Right lung (tissue), 5 donors: Measurements from ENCODE around the gene LPO. TPM values are rescaled to one million over a fixed set of nuclear protein-coding genes. Genes with fewer than 3 reads are reported as not detected.

Source experiments
- DNase-seq, 2 donors: peaks; one replicate each; pipeline ENCODE4 v3.0.0-alpha.2; 2013
- polyA plus RNA-seq, 5 donors: library from polyadenylated mRNA; unstranded; fragments of 120-200 nt; gene quantifications; one replicate each; pipeline versions ENCODE4 v1.2.1 to v1.2.3, GENCODE V29; 2013; ENCODE audit warnings: inconsistent platforms in 1 of 5, low replicate concordance in 1 of 5; ENCODE audit not compliant: insufficient read length in 5 of 5, insufficient read depth in 1 of 5

LPO gene
- polyA plus RNA-seq, 5 donors: 0.05 to 0.29 (median 0.12) TPM

DNA sequence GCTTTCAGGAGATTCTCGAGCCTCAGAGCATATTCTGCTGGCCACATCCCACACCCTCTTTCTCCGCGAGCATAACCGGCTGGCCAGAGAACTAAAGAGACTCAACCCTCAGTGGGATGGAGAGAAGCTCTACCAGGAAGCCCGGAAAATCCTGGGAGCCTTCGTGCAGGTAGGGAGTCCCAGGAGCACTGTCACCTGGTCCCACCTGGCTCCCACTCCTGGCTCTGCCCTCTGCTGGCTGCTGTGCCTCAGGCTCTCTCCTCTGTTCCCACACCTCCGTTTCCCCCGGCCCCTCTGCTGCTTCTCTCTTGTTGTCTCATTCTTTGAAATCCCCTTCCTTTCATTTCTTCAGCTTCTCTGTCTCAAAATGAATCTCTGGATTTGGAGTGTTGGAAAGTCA lies 16.4 kb downstream of the LPO start:
- DNase-seq: no peak

DNA sequence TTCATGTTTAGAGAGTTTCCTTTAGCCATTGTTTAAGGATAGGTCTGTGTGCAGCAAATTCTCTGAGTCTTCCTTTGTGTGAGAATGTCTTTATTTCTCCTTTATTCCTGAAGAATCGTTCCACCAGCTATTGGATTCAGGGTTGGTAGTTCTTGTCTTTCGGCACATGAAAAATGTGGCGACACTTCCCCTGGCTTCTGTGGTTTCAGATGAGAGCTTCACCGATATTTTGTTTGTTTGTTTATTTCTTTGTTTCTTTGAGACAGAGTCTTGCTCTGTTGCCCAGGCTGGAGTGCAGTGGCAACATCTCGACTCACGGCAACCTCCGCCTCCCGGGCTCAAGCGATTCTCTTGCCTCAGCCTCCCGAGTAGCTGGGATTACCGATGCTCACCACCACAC lies 23.8 kb downstream of the LPO start:
- DNase-seq: no peak

DNA sequence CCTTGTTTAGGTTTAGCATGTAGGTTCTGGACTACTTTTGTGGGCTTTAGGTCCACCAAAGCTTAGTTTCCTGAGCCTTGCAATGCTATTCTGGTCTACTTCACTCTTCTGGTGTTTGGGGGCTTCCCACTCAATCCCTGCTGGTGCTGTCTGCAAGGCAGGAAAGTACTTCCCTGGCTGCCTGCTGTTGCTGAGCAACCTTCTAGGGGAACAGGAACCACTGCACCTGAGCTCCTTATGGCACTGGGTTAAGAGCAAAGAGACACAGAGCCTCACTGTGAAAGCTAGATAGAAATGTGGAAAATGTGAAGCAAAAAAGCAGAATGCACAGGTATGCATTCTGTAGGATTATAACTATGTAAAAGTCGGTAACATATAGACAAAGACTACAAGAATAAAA lies 25.4 kb downstream of the LPO start:
- DNase-seq: no peak

DNA sequence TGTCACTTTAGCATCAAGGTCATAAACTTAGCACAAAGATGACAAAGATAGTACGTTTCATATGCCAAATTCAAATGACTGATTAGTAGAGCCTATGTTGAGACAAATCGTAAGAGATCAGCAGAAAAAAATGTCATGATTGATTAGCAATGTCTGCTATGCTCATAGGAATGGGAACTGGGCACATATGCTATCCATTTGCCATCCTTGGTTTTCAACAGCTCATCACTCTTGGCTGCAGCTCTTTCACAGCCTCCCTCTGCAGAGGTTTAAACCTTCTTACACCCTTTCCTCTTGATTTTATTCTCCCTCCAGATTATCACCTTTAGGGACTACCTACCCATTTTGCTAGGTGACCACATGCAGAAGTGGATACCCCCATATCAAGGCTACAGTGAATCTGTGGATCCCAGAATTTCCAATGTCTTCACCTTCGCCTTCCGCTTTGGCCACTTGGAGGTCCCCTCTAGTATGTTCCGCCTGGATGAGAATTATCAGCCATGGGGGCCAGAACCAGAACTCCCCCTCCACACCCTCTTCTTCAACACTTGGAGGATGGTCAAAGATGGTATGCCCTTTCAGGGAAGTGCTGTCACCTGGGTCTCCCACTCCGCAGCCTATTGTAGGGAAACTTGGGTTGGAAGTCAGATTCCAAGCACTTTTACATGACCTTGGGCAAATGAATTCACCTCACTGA lies 26.2 kb downstream of the LPO start:
- no peak for DNase-seq

DNA sequence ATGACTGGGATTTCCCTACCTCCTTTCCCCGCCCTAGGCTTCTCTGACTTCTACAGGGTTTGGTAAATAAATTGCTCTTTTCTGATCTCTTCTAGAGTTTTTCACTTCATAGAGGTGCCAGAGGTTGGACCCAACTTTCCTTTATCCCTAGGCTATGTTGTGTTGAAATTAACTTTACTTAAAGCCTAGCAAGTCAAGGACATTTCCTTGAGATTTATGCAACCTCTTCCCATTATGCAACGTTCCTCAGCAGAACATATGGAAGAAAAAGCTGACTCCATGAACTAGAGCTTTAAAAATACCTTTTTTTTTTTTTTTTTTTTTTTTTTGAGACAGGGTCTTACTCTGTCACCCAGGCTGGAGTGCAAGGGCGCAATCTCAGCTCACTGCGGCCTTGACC lies 26.9 kb downstream of the LPO start:
- DNase-seq: no peak

DNA sequence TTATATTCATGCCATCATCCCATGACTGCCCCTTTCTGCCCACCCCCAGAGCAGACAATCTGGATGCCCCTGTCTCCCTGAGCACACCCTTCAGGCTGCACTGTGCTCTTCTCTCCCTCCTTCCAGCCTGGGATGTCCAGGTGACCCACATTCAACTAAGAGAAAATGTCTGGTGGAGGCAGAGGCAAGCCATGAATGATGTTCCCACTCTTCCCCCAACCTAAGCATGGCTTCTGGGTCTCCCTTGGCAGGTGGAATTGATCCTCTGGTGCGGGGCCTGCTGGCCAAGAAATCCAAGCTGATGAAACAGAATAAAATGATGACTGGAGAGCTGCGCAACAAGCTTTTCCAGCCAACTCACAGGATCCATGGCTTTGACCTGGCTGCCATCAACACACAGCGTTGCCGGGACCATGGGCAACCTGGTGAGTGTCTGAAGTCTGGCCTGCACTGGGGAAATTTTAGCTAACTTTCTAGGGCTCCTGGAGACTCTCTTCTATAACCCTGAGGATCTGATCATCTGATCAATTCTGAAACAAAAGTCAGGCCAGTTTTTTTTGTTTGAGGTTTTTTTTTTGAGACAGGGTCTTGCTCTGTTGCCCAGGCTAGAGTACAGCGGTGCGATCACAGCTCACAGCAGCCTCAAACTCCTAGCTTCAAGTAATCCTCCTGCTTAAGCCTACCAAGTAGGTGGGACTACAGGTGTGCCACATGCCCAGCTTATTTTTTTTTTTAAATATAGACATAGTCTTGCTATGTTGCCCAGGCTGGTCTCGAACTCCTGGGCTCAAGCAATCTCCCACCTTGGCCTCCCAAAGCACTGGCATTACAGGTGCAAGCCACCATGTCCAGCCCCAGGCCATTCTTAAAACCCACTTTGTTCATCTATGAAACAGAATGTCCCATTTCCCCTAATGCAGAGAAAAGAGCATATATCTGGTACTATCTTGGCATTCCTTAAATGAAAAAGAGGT lies 27.8 kb downstream of the LPO start:
- DNase-seq: no peak

DNA sequence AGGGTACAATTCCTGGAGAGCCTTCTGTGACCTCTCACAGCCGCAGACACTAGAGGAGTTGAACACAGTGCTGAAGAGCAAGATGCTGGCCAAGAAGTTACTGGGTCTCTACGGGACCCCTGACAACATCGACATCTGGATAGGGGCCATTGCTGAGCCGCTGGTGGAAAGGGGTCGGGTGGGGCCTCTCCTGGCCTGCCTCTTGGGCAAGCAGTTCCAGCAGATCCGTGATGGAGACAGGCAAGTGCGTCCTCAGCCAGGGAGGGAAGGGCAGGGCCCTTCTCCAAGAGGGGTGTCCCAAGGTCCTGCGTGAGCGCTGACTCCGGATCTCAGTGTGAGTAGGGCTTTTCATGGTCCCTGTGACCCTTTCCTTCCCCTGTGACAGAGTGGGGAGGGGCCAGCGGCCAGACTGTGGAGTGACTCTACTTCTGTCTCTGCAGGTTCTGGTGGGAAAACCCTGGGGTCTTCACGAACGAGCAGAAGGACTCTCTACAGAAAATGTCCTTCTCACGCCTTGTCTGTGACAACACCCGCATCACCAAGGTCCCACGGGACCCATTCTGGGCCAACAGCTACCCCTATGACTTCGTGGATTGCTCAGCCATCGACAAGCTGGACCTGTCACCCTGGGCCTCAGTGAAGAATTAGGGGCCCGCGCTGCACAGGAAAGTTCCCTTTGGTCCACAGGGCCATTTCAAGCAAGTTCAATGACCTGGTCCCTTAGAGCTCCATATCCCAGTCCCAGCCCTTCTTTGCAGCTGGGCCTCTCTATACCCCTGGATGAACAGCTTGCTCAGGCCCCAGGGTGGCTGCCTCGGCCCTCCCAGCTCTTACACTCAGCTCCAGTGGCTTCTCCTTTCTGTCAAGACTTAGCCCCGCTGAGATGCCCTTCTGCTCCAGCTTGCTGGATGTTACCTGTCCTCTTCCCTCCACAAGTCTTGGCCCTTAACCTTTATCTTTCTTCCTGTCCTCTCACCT lies 29.3 kb downstream of the LPO start:
- DNase-seq: no peak

DNA sequence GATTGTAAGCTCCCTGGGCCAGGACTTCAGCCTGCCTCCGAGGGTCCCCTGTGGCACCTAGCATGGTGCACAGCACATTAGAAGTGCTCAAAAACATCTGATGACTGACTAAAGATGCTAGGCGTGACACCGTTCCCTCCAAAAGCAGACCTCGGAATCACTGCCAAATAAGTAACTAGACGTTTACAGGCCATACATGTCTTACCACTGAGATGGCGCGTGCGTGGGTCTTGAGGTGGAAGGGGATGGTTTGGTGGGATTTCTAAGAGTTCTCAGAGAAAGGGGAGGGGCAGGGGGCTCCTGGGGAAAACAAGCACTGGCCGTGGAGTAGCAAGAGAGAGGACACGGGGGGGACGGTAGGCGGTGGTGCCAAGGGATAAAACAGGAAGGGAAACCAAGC lies 29.9 kb downstream of the LPO start:
- no peak for DNase-seq

DNA sequence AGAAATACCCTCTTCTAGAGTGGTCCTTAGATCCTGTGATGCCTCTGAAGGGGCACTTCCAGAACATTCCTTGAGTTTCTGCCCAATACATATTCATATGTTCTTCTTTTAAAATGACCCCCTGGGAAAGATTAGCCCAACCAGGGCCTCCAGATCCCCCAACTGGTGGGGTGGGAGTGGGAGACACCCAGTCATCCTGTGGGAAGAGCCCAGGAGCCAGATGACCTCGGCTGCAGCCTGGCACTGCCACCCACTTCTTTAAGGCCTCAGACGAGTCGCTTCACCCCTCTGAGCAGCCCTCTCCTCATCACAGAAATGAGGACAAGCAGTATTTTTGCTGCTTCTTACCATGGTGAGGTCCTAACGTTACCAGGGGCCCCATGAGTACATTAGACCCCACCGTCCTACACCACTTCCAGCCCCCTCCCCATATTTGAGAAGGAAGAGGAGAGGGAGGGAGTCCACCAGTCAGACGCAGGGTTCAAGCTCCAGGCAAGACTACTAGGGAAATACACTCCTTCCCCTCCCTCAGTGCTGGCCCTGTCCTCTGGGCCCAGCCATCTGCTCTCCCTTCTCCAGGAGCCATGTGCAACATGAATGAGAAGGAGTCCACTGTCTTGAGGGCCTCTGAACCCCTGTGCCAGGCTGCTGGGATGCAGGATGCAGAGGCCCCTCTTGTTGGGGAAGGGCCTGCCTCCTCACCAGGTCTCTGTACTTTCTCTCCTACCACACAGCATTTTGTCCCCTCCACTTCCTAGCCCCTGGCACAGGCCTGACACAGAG lies 30.6 kb downstream of the LPO start:
- no peak for DNase-seq

DNA sequence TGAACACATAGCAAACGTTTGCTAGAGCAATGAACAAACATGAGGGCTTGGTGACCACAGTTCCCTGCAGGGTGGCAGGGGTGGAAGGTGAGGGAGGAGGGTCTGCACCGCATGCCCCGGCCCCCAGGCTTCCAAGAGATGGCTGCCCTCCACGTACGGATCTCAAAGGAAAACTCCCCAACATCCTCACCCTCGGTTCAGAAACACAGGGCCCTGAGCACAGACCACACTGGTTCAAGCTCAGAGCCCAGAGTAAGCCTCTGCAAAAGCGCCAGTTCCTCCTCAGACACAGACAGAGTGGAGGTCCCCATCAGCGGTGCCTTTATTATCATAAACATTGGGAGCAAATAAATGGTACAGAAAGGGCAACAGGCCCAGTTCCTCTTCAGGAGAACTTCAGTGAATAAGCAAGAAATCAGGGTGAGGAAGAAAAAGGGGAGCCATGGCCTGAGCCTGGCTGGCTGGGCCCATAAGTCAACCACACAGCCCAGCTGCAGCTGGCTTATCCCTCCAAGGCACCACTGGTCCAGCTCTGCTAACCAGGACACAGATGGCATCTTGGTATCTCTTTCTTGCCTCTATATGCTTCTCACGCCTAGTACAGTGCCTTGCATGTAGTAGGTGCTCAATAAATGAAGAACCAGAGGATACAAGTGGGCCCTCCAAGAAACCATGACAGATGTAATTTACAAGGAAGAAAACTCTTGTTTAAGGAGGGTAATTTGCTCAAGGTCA lies 31.3 kb downstream of the LPO start:
- no peak for DNase-seq

DNA sequence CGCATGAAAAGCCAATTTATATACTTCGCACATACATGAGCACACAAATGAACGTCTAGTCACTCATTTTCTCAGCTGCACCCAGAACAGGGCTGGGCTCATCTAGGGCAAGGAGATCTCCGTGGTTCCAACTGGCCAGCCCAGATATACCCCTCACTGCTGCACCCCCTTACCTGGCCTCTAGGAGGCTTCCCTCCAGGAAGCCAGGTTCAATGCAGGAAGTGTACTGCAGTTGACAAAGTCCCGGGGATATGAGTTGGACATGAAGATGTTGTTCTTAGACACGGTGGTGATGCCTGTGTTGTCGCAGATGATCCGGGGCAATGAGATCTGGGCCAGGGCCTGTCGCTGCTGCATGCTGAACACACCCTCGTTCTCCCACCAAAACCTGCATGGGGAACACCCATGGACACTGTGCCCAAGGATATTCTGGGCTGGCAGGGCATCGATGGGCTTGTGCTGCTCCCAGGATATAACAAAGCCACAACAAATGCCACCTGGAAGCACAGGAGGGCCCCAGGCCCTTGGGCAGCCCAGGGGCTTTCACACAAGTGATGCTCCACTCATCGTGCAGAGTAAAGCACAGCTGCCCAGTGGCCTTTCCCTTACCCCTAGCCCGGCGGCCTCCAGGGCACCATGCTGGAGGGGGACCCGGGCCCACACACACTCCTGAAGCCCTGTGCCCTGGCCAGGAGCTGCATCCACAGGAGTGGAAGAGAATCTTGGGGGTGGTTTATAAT lies 32.3 kb downstream of the LPO start:
- DNase-seq: no peak

DNA sequence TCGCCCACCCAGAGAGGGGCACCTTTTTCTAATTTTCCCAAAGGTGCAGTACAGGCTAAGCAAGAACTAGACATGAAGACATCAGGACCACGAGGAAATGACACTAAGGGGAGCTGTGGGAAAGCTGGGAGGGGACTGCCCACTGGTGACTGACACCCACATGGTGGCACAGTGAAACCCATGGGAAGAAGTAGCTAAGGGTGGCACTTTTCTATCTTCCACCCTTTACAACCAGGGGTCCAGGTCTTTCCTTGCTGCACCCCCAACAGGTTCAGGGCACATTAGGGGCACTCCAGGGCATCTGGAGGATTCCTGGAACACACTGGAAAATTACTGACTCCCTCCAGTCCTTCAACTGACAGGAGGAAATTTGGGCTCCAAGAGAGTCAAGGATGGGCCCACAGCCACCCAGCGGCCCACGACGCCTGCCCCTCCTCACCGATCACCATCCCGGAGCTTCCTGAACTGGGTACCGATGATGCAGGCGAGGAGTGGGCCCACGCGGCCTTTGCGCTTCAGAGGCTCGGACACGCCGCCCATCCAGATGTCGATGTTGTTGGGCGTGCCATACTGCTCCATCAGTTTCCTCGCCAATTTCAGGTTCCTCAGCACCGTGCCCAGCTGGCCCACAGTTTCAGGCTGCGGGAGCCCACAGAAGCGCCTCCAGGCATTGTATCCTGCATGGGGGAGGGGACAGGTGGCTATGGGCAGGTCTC lies 33.0 kb downstream of the LPO start:
- DNase-seq: no peak

DNA sequence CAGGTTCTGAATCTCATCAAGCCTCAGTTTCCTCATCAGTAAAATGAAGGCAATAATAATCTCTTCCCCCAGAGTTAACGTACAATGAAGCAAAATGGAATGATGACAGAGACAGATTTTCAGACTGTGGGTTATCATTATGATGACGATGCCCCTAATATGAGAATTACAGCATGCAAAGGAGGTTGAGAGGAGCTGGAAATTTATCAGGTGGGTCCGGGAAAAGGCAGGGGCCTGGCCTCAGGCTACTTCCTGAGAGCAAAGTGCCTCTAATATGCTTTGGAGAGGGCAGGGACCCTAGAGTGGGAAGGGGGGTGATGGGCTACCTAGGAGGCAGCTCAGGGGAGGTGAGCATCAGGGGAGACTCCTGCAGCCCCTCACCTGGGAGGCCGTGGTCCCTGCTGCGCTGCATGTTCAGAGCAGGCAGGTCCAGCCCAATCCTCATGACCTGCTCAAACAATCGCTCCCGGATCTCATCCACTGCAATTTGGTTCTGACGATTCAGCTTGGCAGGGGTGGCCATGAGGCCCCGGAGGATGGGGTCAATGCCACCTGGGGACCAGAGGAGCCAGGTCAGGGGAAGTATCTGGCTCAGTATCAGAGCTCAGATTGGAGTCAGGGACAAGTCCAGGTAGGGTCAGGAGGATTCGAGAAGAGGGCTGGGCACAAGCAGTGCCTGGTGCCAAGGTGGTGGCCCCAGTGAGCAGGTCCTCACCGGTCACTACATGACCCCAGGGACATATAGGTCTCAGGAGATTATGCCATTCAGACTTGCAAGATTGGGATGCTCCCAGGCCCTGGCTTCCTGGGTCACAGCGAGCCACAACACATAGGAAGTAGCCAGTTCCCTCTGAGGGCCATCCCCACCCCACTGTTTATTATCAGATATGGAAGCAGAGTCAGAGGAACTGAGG lies 34.2 kb downstream of the LPO start:
- DNase-seq: no peak

DNA sequence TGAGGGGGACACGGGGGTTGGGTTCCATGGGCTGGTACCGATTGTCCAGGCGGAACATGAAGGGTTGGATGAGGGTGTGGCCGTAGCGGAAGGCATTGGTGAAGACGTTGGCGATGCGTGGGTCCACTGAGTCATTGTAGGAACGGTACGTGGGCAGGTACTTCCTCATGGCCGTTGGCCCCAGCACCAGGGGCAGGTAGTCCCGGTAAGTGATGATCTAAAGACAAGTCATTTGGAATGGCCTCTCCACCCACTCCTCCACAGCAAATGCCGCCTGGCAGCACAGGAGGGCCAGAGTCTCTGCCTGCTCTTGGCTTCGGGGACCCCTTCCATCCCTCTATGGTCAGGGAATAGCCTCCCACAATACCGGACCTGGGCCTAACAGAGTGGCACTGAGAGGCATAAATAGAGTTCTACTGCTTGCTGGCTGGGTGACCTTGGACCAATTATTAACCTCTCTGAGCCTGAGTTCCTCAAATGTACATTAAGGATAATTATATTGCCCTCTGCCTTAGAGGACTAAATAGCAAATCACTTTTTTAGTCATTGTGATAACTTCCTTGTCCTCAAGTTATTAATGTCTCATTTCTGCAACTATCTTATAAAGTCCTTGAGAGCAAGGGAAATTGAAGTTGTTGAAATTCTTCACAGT lies 35.2 kb downstream of the LPO start:
- DNase-seq: no peak

DNA sequence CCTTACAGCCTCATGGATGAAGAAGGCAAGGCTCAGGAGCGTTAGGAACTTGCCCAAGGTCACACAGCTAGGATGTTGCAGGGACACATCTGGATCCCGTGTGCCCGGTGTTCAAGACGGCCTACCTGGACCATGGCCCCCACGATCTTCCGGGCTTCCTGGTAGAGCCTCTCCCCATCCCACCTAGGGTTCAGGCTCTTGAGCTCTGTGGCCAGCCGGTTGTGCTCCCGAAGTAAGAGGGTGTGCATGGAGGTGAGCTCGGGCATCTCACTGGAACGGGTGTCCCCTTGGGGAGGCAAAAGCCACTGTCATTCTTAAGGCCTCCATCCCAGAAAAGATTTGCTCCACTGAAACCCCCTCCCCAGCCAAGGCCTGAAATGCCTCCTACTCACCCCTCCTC lies 37.0 kb downstream of the LPO start:
- no peak for DNase-seq

DNA sequence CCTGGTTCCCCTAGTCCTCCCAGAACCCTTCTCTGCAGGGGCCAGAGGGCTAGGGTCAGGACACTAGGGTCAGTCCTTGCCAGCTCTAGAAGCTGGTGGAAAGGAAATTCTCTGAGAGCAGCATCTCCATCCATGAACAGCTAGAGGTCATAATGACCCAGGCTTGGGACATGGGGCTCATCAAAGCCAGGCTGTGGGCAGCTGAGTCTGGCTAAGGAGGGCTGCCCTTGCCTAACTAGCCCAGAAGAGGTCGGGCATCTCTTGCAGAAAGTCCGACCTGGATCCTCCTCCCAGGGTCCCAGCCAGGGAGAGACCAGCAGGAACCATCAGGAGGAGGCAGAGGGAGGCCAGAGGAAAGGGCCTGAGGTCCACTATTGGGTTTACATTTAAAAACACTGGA lies 38.0 kb downstream of the LPO start:
- DNase-seq: no peak

DNA sequence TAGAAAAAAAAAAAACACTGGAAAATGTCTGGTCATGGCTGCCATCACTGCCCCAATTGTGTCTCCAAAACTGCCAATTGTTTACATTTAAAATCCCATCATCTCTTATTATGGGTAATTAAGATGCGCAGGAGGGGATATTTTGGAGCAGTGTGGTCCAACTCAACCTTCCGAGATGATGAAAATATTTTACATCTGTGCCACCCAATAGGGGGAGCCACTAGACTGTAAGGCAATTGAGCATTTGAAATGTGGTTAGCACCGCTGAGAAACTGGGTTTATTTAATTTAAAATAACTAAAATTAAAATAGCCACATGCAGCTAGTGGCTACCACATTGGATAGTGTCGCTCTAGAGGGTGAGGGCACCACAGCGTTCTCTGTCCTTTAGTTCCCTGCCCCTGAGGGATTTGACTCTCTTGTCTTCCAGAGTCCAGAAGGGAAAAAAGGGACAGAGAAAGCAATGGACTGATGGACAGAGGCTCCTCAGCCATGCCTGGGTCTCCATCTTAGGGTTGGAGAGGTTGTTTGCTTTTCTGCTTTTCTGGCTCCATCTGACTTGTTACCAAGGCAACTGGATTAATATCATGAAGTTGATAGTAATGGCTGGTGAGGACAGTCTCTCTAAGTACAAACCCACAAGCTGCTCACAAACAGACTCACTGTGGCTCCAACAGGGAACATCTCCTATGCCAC lies 38.9 kb downstream of the LPO start:
- DNase-seq: no peak
